Measurements from ENCODE around the gene IQCF6.

IQCF6 gene

DNA sequence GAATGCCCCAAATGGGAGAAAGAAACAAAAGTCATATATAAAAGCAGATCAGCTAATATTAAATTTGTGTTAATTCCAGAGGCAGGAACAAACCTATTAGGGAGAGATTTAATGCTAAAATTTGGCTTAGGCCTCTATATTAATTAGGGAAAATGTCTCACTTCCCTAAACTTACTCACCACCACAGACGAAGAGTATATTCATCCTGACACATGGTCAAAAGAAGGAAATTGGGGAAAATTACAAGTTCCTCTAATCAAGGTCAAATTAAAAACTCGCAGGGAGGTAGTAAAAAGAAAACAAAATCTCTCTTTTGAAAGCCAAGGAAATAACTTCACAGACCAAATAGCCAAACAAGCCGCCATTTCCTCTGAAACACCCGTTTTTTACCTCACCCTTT, 39.9 kb downstream of the IQCF6 start:
- no peaks in the 10 kb centered on the region for H3K36me3 ChIP-seq (ENCODE audit: low read depth)
- H3K27me3 ChIP-seq (ENCODE audit: insufficient read depth, poor library complexity, severe bottlenecking), result peaks cover 25% of the 10 kb centered on the region
- TF ChIP-seq, protein P1, sequence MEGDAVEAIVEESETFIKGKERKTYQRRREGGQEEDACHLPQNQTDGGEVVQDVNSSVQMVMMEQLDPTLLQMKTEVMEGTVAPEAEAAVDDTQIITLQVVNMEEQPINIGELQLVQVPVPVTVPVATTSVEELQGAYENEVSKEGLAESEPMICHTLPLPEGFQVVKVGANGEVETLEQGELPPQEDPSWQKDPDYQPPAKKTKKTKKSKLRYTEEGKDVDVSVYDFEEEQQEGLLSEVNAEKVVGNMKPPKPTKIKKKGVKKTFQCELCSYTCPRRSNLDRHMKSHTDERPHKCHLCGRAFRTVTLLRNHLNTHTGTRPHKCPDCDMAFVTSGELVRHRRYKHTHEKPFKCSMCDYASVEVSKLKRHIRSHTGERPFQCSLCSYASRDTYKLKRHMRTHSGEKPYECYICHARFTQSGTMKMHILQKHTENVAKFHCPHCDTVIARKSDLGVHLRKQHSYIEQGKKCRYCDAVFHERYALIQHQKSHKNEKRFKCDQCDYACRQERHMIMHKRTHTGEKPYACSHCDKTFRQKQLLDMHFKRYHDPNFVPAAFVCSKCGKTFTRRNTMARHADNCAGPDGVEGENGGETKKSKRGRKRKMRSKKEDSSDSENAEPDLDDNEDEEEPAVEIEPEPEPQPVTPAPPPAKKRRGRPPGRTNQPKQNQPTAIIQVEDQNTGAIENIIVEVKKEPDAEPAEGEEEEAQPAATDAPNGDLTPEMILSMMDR (IDR thresholded peaks at IDR 0.05; ENCODE audit: poor library complexity, severe bottlenecking), result no peak
- H3K9me3 ChIP-seq (ENCODE audit: severe bottlenecking), result no peaks in the 10 kb centered on the region
- H3K27ac ChIP-seq (ENCODE audit: poor library complexity, severe bottlenecking), result no peak overlapping the region
- H3K4me3 ChIP-seq (ENCODE audit: severe bottlenecking), result no peak overlapping the region
- DNase-seq (ENCODE audit: low spot score) (no peak), ATAC-seq (ENCODE audit: low read depth) (no peak)
- H3K4me1 ChIP-seq (ENCODE audit: insufficient read depth, poor library complexity, severe bottlenecking), result no peaks in the 10 kb centered on the region

DNA sequence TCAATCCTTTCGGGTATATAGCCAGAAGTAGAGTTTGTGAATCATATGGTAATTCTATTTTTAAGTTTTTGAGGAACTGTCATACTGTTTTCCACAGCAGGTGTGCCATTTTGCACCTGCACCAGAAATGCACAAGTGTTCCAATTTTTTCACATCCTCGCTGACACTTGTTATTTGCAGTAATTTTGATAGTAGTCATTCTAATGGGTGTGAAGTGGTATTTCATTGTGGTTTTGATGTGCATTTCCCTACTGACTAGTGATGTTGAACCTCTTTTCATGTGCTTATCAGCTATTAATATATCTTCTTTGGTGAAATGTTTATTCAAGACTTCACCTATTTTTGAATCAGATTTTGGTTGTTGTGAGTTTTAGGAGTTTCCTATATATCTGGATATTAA, 43.1 kb downstream of the IQCF6 start:
- Histone ChIP-seq H3K4me1 (ENCODE audit: insufficient read depth, poor library complexity, severe bottlenecking) (no peaks in the 10 kb centered on the region), H3K27ac (ENCODE audit: poor library complexity, severe bottlenecking) (no peak overlapping the region), H3K27me3 (ENCODE audit: insufficient read depth, poor library complexity, severe bottlenecking) (peaks cover 25% of the 10 kb centered on the region), H3K4me3 (ENCODE audit: severe bottlenecking) (no peak overlapping the region), H3K36me3 (ENCODE audit: low read depth) (no peaks in the 10 kb centered on the region), H3K9me3 (ENCODE audit: severe bottlenecking) (no peaks in the 10 kb centered on the region)
- DNase-seq (ENCODE audit: low spot score) (no peak), ATAC-seq (ENCODE audit: low read depth) (no peak)
- TF ChIP-seq, protein P1 (IDR thresholded peaks at IDR 0.05; ENCODE audit: poor library complexity, severe bottlenecking), result no peak

DNA sequence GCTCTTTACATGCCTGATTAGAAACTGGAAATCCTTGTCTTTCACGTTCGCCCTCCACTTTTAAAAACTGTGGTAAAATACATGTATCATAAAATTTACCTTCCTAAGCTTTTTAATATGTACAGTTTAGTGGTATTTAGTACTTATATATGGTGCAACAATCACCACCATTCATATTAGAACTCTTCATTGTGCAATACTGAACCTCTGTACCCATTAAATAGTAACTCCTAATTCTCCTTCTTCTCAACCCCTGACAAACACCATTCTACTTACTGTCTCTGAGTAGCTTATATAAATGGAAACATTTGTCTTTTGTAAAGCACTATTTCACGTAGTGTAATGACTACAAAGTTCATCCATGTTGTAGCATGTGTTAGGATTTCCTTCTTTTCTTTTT, 44.0 kb downstream of the IQCF6 start:
- Histone ChIP-seq H3K36me3 (ENCODE audit: low read depth) (no peaks in the 10 kb centered on the region), H3K9me3 (ENCODE audit: severe bottlenecking) (no peaks in the 10 kb centered on the region), H3K27me3 (ENCODE audit: insufficient read depth, poor library complexity, severe bottlenecking) (peaks cover 25% of the 10 kb centered on the region), H3K27ac (ENCODE audit: poor library complexity, severe bottlenecking) (no peak overlapping the region), H3K4me1 (ENCODE audit: insufficient read depth, poor library complexity, severe bottlenecking) (no peaks in the 10 kb centered on the region), H3K4me3 (ENCODE audit: severe bottlenecking) (no peak overlapping the region)
- ATAC-seq (ENCODE audit: low read depth) (no peak), DNase-seq (ENCODE audit: low spot score) (no peak)
- TF ChIP-seq, protein P1 (IDR thresholded peaks at IDR 0.05; ENCODE audit: poor library complexity, severe bottlenecking), result no peak

DNA sequence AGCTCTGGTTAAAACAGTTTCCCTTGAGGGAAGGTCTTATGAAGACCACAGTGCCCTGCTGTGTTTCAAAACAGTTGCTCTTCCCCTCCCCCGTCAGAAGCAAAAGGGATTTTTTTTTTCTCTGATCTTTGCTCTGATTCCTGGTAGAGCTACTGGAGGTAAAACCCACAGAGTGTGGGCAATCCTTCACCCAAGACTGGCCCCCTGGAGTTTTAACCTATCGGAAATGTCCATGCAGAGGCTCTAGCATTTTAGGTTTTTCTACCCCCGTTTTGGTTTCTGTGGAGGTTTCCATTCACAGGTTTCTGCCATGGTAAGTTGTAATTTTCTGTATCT, 44.5 kb downstream of the IQCF6 start:
- Histone ChIP-seq H3K36me3 (ENCODE audit: low read depth) (no peaks in the 10 kb centered on the region), H3K27me3 (ENCODE audit: insufficient read depth, poor library complexity, severe bottlenecking) (peaks cover 23% of the 10 kb centered on the region), H3K4me1 (ENCODE audit: insufficient read depth, poor library complexity, severe bottlenecking) (no peaks in the 10 kb centered on the region), H3K4me3 (ENCODE audit: severe bottlenecking) (no peak overlapping the region), H3K27ac (ENCODE audit: poor library complexity, severe bottlenecking) (no peak overlapping the region), H3K9me3 (ENCODE audit: severe bottlenecking) (no peaks in the 10 kb centered on the region)
- DNase-seq (ENCODE audit: low spot score), result no peak
- no peak for ATAC-seq (ENCODE audit: low read depth)
- TF ChIP-seq, protein P1 (IDR thresholded peaks at IDR 0.05; ENCODE audit: poor library complexity, severe bottlenecking), result no peak

DNA sequence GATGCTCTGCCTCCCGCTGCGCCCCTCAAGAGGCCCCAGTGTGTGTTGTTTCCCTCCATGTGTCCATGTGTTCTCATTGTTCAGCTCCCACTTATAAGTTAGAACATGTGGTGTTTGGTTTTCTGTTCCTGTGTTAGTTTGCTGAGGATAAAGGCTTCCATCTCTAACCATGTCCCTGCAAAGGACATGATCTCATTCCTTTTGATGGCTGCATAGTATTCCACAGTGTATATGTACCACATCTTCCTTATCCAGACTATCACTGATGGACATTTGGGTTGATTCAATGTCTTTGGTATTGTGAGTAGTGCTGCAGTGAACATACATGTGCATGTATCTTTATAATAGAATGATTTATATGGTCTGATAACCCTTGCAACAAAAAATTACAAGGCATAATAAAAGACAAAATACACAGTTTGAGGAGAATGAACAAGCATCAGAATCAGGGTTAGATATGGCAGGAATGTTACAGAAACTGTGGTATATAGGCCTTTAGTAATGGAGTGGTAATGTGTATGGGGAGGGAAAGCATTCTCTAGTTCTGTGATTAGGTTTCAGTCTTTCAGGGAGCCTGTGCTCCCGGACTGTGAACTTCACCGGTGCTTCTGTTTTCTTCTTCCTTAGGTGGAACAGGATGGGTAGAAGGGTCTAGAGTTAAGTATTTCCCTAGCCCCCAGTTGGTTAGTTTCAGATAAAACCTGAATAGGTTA, 45.0 kb downstream of the IQCF6 start:
- Histone ChIP-seq H3K27me3 (ENCODE audit: insufficient read depth, poor library complexity, severe bottlenecking) (peaks cover 18% of the 10 kb centered on the region), H3K9me3 (ENCODE audit: severe bottlenecking) (no peaks in the 10 kb centered on the region), H3K36me3 (ENCODE audit: low read depth) (no peaks in the 10 kb centered on the region), H3K27ac (ENCODE audit: poor library complexity, severe bottlenecking) (no peak overlapping the region), H3K4me3 (ENCODE audit: severe bottlenecking) (no peak overlapping the region), H3K4me1 (ENCODE audit: insufficient read depth, poor library complexity, severe bottlenecking) (no peaks in the 10 kb centered on the region)
- DNase-seq (ENCODE audit: low spot score) (no peak), ATAC-seq (ENCODE audit: low read depth) (no peak)
- TF ChIP-seq, protein P1 (IDR thresholded peaks at IDR 0.05; ENCODE audit: poor library complexity, severe bottlenecking), result no peak

Measured in RWPE2 (cell line).